KOPT-K1 (cell line): Measurements from ENCODE around the gene CHAC1.

Source experiments
- H3K27ac ChIP-seq: fragments of 200-600 bp; sonication (generic); 2 replicates; pipeline ENCODE4 v1.5.1; 2016; ENCODE audit warnings: antibody characterized with exemption, mild to moderate bottlenecking, low read depth, low read length; ENCODE audit not compliant: poor library complexity, severe bottlenecking
- H3K36me3 ChIP-seq: fragments of 200-600 bp; sonication (generic); 2 replicates; pipeline ENCODE4 v1.5.1; 2017; ENCODE audit warnings: antibody characterized with exemption, mild to moderate bottlenecking, low read length, moderate library complexity; ENCODE audit not compliant: insufficient read depth
- H3K9me3 ChIP-seq: fragments of 200-600 bp; sonication (generic); 2 replicates; pipeline ENCODE4 v1.5.1; 2017; ENCODE audit warnings: antibody characterized with exemption, low read length, mild to moderate bottlenecking; ENCODE audit not compliant: insufficient read depth, poor library complexity, severe bottlenecking

Gene CHAC1

GRCh38 chr15:40929660-40930429 is 23.4 kb upstream of the CHAC1 start:
- H3K27ac ChIP-seq = no peak overlapping the region
- H3K36me3 ChIP-seq = no peaks in the 10 kb centered on the region

GRCh38 chr15:40930430-40931299 is 22.6 kb upstream of the CHAC1 start:
- Histone ChIP-seq H3K27ac (no peak overlapping the region), H3K36me3 (no peaks in the 10 kb centered on the region), H3K9me3 (no peaks in the 10 kb centered on the region)

More at GRCh38 chr15:40929660-40930429, 23.4 kb upstream of the CHAC1 start:
- H3K9me3 ChIP-seq = no peaks in the 10 kb centered on the region

- no peaks in the 10 kb centered on the region for H3K9me3 ChIP-seq
- H3K27ac ChIP-seq = no peak overlapping the region
- H3K36me3 ChIP-seq = no peaks in the 10 kb centered on the region
Measured at GRCh38 chr15:40931300-40932142, 21.8 kb upstream of the CHAC1 start.

DNA sequence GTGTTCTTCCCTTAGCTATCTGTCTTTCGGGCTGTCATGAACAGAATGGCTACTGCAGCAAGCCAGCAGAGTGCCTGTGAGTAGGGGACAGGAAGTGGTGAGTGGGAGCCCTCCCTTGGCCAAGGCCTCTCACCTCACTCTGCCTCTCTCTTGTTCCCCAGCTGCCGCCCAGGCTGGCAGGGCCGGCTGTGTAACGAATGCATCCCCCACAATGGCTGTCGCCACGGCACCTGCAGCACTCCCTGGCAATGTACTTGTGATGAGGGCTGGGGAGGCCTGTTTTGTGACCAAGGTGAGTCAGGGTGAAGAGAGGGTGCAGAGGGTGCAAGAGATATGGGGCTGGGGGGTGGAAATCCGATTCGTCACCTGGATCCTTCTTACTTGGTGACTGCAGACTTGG is 21.1 kb upstream of the CHAC1 start:
- Histone ChIP-seq H3K9me3 (no peaks in the 10 kb centered on the region), H3K27ac (no peak overlapping the region), H3K36me3 (no peaks in the 10 kb centered on the region)

DNA sequence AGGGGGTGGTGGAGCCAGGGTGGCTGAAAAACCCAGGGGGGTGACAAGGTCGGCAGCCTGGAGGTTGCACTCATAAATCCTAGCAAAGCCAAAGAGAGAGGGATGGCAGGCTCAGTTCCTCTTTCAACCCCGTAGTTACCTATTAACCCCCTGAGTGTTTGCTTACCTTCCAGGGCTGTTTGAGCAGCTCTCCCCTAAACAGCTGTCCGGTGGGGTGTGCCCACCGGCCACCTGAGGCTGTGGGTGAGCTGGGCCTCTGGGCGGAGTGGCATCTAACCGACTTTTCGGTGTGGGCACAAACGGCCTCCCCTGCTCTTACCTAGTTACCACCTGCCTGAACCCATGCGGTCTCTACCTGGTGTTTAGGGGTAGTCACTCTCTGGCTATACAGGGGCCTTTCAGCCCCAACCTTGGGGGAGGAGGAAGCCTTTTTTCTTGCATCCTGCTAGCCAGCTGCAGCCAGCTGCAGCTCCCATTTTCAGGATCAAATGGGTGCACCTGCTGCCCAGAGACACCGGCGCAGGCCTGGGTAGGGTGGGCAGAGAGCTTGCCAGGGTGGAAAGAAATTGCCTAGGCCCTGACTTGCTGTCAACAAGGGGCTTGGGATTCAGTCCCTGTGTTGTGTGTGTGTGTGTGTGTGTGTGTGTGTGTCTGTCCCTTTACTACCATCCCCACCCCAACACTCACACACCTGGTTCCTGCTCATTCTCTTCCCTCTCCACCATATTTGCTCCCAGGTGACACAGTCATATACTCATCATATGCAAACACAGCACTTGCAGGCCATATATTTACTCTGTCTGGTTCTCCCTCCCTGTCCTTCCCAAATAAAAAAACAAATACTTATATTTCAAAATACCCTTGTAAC is 20.4 kb upstream of the CHAC1 start:
- Histone ChIP-seq H3K36me3 (no peaks in the 10 kb centered on the region), H3K27ac (no peak overlapping the region)

DNA sequence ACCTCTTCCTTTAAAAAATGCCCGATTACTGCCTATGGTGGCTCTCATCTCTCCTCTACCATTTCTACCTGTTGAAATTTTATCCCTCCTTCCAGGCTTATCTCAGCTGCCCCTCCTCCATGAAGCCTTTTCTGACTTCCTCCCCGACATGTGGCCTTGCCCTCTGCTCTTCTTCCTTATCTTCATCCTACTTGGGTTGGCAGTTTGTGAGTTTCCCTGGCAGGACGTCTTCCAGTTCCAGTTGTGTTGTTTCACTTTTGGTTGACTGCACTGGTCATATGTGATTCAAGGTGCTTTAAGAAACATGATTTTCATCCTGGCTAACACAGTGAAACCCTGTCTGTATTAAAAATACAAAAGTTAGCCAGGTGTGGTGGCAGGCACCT is 19.8 kb upstream of the CHAC1 start:
- Histone ChIP-seq H3K27ac (no peak overlapping the region), H3K36me3 (no peaks in the 10 kb centered on the region), H3K9me3 (no peaks in the 10 kb centered on the region)

More for the DNA sequence above, 20.4 kb upstream of the CHAC1 start:
- no peaks in the 10 kb centered on the region for H3K9me3 ChIP-seq

GRCh38 chr15:40934457-40934856 is 18.8 kb upstream of the CHAC1 start:
- no peaks in the 10 kb centered on the region for H3K9me3 ChIP-seq

DNA sequence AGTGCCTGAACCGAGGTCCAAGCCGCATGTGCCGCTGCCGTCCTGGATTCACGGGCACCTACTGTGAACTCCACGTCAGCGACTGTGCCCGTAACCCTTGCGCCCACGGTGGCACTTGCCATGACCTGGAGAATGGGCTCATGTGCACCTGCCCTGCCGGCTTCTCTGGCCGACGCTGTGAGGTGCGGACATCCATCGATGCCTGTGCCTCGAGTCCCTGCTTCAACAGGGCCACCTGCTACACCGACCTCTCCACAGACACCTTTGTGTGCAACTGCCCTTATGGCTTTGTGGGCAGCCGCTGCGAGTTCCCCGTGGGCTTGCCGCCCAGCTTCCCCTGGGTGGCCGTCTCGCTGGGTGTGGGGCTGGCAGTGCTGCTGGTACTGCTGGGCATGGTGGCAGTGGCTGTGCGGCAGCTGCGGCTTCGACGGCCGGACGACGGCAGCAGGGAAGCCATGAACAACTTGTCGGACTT is 17.0 kb upstream of the CHAC1 start:
- Histone ChIP-seq H3K27ac (no peak overlapping the region), H3K9me3 (no peaks in the 10 kb centered on the region), H3K36me3 (no peaks in the 10 kb centered on the region)

More at GRCh38 chr15:40934457-40934856, 18.8 kb upstream of the CHAC1 start:
- H3K27ac ChIP-seq = no peak overlapping the region
- no peaks in the 10 kb centered on the region for H3K36me3 ChIP-seq

- no peak overlapping the region for H3K27ac ChIP-seq
- H3K9me3 ChIP-seq = no peaks in the 10 kb centered on the region
Measured at GRCh38 chr15:40936709-40937666, 16.3 kb upstream of the CHAC1 start.

DNA sequence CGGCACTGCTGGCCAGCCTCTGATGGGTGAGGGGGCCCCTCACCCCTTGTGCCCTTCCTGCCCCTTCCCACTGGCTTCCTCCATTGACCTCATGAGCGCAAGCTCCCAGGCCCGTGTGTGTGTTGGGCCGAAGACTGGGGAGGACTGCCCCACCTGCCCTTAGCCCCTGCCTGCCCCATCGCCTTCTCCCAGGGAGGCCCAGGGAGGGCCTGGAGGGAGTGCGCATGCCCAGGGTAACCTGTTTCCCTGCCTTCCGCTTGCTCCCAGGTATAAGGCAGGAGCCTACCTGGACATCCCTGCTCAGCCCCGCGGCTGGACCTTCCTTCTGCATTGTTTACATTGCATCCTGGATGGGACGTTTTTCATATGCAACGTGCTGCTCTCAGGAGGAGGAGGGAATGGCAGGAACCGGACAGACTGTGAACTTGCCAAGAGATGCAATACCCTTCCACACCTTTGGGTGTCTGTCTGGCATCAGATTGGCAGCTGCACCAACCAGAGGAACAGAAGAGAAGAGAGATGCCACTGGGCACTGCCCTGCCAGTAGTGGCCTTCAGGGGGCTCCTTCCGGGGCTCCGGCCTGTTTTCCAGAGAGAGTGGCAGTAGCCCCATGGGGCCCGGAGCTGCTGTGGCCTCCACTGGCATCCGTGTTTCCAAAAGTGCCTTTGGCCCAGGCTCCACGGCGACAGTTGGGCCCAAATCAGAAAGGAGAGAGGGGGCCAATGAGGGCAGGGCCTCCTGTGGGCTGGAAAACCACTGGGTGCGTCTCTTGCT is 15.3 kb upstream of the CHAC1 start:
- H3K9me3 ChIP-seq = no peaks in the 10 kb centered on the region
- no peak overlapping the region for H3K27ac ChIP-seq
- H3K36me3 ChIP-seq = no peaks in the 10 kb centered on the region

More at GRCh38 chr15:40936709-40937666, 16.3 kb upstream of the CHAC1 start:
- no peaks in the 10 kb centered on the region for H3K36me3 ChIP-seq

- no peaks in the 10 kb centered on the region for H3K9me3 ChIP-seq
- H3K36me3 ChIP-seq = no peaks in the 10 kb centered on the region
Measured at GRCh38 chr15:40938536-40938870, 14.8 kb upstream of the CHAC1 start.

DNA sequence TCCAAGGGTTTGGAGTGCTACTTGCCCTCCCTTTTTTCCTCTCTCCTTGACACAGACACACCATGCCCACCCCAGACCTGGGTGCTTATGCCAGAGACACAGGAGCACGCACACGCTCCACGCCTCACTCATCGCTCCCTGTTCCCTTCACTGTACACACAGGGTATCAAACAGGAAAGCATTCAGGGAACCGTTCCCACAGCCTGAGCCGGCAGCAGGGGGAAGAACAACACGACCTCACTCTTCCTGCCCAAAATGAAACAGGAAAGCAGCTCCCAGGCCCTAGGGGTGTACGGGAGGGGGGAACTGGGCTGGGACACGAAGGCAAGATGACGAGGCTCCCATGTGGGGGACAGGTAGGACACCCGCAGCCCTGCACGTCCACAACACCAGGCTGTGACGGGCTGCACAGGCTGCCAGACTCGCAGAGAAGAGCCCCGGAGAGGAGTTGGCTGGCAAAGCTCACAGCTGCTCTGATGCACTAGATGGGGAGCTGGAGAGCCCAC is 12.9 kb upstream of the CHAC1 start:
- H3K9me3 ChIP-seq = no peaks in the 10 kb centered on the region
- H3K36me3 ChIP-seq = no peaks in the 10 kb centered on the region
- no peak overlapping the region for H3K27ac ChIP-seq

More at GRCh38 chr15:40938536-40938870, 14.8 kb upstream of the CHAC1 start:
- H3K27ac ChIP-seq = no peak overlapping the region
